ENCODE measurements around the gene CRAMP1. TPM values are rescaled to one million over a fixed set of nuclear protein-coding genes. Genes with fewer than 3 reads are reported as not detected.

CRAMP1 gene
- total and polyA plus RNA-seq, 2 of the 8 experiments (the other 6 are each of a cell fraction or from before 2014, with no cell fraction given) = 19.2 to 23.2 TPM

DNA sequence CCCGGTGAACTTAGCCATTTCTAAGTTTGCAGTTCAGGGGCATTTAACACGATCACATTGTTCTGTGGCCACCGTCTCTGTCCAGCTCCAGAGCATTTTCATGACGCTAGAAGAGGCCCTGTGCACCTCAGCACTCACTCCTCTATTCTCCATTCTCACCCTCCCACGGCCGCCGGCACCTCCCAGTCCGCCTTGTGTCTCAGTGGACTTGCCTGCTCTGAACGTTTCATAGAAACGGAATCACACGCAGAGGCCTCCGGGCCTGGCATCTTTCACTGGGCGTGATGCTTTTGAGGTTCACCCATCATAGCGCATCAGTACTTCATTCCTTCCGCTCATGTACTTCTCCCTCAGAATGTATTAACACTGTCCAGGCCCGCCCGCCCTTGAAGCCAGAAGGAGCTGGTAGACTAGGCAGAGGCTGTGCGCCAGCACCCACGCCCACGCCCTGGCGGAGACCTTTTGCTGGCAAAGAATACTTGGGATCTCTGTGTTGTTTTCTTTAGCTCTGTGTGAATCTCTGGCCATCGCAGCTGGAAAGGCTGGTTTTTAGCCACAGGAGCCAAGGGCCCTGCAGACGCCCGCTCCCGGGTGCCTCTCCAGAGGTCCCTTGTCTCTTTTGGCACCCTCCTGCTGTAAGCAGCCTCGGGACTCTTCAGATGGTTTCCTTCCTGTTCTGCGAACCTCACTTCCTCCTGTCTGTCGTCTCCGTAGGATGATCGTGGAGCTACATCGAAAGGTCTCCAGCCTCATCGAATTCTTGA lies 42.5 kb downstream of the CRAMP1 start (continued):
- TF ChIP-seq TAF7 (optimal IDR thresholded peaks at IDR 0.05; ENCODE audit: borderline replicate concordance, low read depth, low read length) = no peak
- TF ChIP-seq, protein P1, sequence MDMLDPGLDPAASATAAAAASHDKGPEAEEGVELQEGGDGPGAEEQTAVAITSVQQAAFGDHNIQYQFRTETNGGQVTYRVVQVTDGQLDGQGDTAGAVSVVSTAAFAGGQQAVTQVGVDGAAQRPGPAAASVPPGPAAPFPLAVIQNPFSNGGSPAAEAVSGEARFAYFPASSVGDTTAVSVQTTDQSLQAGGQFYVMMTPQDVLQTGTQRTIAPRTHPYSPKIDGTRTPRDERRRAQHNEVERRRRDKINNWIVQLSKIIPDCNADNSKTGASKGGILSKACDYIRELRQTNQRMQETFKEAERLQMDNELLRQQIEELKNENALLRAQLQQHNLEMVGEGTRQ (IDR thresholded peaks at IDR 0.05; ENCODE audit: low read length) = no peak
- no peak for TF ChIP-seq NANOG (IDR thresholded peaks at IDR 0.05; ENCODE audit: insufficient read depth, low read depth, low read length, poor library complexity, severe bottlenecking)
- TF ChIP-seq EGR1 (IDR thresholded peaks at IDR 0.05; ENCODE audit: borderline replicate concordance, low read depth, low read length) = no peak
